Posterior vena cava (tissue), 2 donors: ENCODE measurements around the gene TGM6. TPM values are rescaled to one million over a fixed set of nuclear protein-coding genes. Genes with fewer than 3 reads are reported as not detected.

Experiments
- DNase-seq: peaks from one replicate; pipeline ENCODE4 v3.0.0-alpha.2; 2020; ENCODE audit warnings: low spot score
- intact Hi-C, 2 donors: fragments of 100-400 bp; cut with DNase I; formaldehyde crosslinking; loops; one replicate each; pipeline versions ENCODE4 v1.14.1 to v1.14.2; 2022 to 2023
- long read RNA-seq, 2 donors: library from polyadenylated mRNA; unstranded; transcript quantifications; one replicate each; pipeline ENCODE4 v2.0.0, GENCODE V29; 2020 to 2021
- total RNA-seq, 2 donors: library from RNA; stranded (reverse); fragmentation: NEBNext Ultra II Directional; extraction: Animal tissue kit (Norgen Biotek cat#: 25700); gene quantifications; one replicate each; pipeline ENCODE4 v1.2.1, GENCODE V29; 2021
- donor health status: DM: yes; HTN: yes; CAD: no.
- donor health status: DM: yes; HTN: yes; CAD: no.

TGM6 gene
- not detected for total RNA-seq
- long read RNA-seq, donor 1: 0 reads
- long read RNA-seq, donor 2: 0 reads

DNA sequence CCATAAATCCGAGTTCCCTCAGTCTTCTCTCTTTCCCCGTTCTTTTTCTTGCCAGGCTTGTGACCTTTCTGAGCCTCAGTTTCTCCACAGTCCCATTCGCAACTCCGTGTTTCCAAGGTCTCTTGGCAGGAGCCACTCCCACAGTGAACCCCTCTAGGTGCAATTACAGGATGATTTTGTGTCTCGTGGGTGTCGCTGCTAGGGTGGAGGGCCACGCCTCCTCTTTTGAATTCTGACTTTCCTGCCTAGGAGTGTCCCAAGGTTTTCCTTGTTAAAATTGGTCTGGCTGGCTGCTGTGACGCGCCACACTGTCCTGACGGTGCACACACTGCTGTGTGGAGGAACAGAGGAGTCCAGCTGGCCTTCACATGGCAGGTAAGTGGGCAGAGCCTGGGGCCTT is at the start of gene TGM6:
Gene TGM6, plus strand, starts transcription at position 301 of the 400 bp plus-strand sequence. Its CDS starts 68 bp downstream, at position 369.
- no peak for DNase-seq
- intact Hi-C loops: no loop called here

DNA sequence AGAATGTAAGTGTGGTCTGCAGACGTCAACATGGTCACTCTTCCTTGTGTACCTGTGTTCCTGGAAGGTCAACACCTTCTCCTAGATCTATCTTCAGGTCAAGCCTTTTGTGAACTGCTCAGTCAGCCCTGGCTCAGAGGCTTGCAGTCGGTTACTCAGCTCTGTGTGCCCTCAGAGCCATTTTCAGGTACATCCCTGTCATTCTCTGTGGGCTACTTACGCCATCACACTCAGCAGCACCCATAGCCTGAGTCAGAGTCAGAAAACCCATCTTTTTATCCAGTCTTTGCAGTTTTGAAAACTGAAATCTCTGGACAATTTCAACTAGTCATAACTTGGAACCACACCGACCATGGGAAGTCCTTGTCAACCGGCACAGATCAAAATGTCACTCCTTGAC is 49.6 kb upstream of the TGM6 start:
- intact Hi-C loops: no loop called here
- DNase-seq: no peak

DNA sequence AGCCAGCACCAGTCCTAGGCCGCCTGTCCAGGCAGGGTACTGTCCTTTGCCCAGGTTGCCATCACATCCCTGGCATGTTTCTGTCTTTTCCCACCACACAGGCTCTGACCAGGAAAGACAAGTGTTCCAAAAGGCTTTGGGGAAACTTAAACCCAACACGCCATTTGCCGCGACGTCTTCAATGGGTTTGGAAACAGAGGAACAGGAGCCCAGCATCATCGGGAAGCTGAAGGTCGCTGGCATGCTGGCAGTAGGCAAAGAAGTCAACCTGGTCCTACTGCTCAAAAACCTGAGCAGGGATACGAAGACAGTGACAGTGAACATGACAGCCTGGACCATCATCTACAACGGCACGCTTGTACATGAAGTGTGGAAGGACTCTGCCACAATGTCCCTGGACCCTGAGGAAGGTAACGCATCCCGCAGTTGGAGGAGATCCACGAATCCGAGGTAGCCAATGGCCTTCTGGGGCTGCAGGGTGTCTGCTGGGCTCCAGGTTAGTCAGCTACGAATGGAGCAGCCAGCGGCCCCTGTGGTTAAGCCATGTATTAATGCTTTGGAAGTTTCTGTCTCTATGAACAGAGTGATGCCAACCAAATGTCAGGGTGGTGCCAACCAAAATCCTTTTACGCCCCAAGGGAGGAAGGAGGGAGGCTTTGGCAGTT is 48.7 kb upstream of the TGM6 start:
- peak; percentile 59 for DNase-seq
- intact Hi-C loops: no loop called here

DNA sequence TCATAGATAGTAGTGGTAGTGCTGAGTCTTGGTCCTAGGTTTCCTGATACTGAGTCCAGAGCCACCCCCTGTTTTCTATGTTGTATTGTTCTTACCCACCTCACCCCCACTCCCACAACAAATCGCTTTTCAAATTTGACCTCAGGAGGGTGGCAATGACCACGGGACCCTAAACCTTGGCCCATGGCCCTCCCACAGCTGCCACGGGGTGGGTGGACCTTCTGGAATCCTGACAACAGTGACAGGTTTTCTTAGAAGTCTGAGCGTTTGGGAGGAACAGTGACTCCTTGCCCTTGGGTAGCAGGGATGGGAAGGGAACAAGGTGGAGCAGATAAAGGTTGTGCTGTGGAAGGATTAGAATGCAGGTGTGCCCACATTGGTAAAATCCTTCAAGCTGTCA is 48.0 kb upstream of the TGM6 start:
- DNase-seq: no peak
- intact Hi-C loops: no loop called here

DNA sequence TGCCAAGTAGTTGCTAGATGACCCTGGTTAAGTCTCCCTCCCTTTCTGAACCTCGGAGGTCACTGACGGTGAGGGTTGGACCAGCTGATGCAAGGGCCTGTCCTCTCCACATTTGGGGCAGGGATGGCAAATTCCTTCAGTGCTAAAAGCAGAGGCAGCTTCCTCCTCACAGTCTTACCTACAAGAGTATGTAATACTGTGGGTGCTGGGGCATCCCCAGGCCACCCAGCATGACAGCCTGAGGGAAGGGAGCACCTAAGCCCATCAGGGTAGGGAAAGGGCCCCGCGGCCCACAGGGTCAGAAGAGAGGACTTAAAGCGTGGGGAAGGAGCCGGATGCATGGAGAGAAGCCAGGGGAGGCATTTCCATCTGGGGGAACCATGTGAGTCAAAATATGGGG is 46.9 kb upstream of the TGM6 start:
- DNase-seq: peak; percentile 43
- intact Hi-C loops: loop anchor here in 1 of 2 donors (1.0 kb wide), 1 partner anchor 29 kb away; no protein-coding TSS in a partner anchor

DNA sequence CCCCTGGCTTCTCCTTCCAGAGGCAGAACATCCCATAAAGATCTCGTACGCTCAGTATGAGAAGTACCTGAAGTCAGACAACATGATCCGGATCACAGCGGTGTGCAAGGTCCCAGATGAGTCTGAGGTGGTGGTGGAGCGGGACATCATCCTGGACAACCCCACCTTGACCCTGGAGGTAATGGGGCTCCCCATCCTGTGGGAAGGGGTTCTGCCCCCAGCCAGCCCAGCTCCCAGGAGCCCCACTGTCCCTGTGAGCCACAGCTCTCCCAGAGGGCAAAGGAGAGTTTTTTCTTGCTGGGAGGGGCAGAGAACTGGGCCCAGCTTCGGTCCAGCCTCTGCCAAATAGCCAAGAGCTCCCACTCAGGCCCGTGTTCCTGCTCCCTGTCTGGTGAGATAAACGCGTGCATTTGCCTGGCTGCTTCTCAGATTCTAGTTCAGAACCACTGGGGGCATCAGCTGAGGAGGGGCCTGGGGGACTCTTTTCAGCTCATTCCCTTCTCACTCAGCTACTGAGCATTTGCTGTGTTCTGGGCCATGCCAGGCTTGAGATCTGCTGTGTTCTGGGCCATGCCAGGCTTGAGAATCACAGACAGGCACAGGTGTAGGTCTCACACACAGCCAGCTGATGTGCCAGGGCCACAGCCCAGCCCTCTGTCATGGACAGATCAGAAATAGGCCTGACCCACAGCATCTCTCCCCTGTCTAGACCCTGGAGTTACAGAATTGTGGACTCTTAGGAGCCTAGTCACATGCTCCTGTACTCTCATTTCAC is 45.4 kb upstream of the TGM6 start:
- DNase-seq: peak; percentile 50
- intact Hi-C loops: no loop called here

DNA sequence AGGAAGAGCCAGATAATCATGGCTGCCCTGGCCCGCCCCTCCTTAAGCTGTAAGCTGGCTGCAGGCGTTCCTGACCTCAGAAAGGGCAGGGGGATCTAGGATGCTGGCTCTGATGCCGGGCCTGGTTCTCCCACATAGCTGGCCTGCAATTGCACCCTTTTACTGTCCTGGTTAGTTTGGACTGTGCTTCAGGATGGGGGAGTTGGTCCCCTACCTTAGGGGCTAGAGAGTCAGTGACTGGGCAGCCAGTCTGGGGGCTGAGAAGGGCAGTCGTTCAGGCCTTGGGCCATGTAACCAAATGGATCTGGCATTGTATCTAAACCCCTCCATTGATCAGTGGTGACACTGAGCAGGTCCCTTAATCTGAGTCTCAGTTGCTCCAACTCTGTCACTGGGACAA is 44.2 kb upstream of the TGM6 start:
- peak; percentile 61 for DNase-seq
- intact Hi-C loops: no loop called here

DNA sequence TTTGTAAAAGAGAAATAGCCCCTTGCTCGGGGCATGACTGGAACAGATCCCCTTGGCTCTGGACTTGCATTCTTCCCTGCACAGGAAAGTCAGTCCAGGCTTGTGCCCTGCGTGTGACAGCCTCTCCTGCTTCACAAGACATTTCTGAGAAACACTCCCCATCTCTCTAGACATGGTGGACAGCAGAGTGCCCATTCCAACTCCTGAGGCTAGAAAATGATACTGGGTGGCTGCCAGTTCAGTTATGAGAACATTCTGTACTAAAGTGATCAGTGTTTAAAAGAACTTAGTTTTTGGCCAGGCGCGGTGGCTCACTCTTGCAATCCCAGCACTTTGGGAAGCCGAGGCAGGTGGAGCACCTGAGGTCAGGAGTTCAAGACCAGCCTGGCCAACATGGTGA is 43.6 kb upstream of the TGM6 start:
- DNase-seq: peak; percentile 29
- intact Hi-C loops: no loop called here

DNA sequence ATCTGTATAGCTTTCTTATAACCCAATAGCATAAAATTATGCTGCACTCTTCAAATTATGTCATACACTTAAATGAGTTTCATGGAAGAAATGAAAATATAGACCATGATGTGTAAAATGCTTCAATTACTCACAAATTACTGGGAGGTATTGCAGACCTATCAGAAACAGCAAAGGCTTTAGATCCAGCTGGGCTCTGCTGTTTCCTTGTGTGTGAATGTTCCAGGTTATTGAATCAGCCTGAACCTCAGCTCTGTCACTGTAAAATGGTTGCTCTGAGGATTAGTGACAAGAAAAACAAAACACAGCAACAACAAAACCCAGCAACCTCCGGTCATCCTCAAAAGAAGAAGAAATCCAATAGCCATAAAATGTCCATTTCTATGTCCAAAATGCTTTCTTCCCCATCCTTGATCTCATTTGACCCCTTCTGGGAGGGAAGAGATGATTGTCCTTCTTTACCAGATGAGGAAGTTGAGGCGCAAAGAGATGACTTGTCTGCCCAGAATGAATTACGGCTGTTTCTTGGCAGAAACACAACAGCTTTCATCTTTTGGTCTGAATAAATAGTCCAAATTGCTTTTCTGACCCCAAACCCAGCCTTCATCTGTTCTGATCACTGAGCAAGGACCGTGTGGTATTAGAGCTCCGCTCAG is 42.2 kb upstream of the TGM6 start:
- DNase-seq: no peak
- intact Hi-C loops: no loop called here

DNA sequence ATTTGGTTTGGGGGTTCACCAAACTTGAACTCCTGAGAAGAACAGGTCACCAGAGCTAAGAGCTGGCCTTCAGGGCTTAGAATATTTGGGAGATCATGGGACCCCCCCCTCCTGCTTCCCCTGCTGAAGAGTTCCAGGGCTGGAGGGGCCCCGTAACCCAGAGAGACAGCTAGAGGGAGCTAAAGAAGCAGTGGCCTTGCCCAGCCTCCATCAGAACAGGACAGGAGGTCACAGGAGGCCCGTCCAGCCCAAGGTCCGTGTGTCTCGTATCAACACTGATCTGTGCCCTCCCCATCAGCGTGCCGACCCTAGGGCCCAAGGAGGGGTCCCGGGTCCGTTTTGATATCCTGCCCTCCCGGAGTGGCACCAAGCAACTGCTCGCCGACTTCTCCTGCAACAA is 40.6 kb upstream of the TGM6 start:
- no peak for DNase-seq
- intact Hi-C loops: no loop called here

DNA sequence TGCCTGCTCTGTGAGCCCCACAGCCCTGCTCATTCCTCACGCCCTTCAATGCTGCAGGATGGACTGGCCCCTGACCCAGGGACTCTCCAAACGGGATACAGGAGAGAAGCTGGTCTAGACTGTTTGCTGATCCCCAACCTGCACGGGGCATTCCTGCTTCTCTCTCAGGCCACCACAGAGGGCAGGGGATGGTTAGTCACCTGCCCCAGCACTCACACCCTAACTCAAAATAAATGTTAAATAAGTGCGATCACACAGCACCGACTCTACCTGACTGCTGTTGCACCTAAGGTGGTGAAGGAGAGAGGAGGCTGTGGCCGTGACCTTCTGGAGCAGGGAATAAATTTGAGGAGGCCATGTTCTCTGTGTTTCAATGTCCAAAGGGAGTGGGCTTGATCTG is 39.9 kb upstream of the TGM6 start:
- intact Hi-C loops: no loop called here
- no peak for DNase-seq

DNA sequence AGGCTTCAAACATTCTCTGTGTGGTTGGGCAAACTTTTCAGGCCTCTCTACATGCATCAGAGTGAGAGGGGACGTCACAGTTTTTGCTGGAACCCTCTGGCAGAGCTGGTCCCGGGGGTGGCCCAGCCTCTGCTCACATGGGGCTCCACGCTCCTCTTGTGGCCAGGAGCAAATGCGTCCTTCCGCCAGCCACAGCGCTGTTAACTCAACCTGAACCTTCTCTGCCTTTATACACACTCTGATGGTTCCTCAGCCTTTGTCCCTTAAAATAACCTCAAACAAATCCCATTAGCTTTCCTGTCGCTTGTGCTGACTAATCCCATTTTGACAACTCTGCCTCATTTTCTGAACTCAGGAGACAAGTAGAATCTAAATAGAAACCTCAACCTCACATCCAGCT is 39.4 kb upstream of the TGM6 start:
- DNase-seq: no peak
- intact Hi-C loops: no loop called here

DNA sequence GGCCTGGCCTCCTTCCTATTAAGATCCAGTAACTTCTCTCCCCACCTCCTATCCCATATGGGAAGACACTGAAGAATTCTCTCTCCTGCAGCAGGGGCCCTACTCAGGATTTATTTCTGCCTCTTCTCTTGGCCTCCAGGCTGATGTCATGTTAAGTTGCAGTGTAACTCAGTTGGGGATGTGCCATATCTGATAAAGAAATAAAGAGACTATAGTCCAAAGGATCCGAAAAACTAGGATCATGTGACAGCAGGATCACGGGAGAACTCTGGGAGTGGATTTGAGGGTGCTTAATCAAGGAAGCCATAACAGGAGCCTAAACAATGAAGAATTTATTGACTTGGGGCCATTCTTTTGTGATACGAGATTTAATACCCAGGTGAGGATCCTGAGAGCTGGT is 38.5 kb upstream of the TGM6 start:
- intact Hi-C loops: no loop called here
- DNase-seq: no peak

DNA sequence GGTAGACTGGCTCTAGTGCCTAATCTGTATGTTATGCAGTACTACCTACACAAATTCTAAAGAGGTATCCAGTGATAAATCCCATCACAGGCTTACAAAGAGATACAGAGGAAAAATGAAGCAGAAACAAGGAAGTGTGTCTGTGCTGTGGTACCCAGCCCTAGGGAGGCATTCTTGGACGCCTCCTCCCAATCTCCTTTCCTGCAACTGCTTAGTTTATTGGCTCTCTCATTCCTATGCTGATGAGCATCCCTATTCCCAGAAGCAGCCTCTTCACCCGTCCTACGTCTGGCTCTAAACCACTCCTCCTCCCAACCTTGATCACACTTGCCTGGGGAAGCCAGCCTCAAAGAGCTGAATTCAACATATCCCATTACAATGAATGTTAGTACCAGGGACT is 34.5 kb upstream of the TGM6 start:
- DNase-seq: no peak
- intact Hi-C loops: no loop called here

DNA sequence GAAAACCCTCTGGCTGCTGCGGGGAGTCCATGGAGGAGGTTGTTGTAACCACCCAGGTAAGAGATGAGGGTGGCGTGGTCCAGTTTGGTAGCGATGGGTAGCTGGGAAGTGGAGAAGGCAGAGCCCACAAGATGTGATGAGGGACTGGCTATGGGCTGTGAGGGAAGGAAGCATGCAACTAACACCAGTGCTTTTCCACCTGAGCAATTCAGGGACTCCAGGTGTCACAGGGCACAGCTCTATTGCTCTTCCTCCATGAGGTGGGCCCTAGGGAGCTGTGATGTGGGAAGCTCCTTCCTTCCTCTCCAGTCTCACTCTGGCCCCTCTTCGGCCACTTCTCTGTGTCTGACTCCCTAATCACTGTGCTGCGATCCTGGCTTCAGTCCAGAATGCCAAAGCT is 32.4 kb upstream of the TGM6 start:
- intact Hi-C loops: no loop called here
- DNase-seq: no peak

DNA sequence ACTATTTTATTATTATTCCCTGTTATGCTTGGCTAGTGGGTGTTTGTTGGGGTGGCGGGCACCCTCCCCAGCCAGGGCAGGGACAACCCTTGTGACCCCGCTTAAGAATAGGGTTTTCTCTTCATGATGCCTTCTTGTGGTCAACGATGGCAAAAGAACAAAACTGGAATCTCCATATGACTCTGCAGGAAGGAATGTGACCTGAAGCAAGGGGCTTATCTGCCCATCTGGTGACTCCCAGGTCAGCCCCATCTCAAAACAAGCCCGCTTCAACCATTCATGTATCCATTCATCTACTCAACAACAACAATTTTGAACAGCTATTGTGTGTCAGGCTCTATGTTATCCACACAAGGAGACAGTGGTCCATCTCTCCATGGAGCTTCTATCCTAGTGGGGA is 30.9 kb upstream of the TGM6 start:
- no peak for DNase-seq
- intact Hi-C loops: no loop called here

DNA sequence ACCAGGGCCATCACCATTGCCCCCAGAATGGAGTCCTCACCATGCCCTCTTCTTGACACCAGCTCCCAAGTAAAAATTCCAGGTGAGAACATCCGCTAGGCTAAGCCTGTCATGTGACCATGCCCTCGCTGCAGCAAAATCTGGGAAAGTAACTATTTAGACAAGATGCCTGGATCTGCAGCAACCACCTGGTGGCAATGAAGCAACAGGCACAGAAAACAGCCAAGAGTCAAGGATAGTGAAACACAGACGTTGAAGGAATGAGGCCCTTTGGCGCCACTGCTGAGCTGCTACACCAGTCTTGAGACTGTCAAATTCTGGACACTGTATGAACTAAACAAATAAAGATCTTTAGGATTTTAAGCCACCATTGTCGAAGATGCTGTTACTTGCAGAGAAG is 30.1 kb upstream of the TGM6 start:
- intact Hi-C loops: no loop called here
- DNase-seq: no peak

DNA sequence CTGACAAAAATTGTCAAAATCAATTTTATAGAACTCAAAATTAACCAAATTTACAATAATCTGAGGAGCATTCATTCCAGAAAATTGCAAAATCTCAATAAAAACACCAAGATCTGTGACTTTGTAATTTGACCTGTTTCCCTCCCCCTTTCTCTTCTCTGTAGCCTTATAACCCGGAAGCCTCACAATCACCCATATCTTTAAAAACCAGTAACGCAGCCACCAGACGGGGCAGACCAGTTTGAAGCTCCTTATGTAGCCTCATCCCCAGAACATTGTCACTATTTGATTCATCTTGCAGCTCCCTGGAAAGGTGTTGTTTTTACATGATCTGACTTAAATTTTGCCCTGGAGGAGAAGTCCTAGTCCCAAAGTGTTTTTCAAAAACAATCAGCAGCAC is 27.5 kb upstream of the TGM6 start:
- DNase-seq: no peak
- intact Hi-C loops: no loop called here

DNA sequence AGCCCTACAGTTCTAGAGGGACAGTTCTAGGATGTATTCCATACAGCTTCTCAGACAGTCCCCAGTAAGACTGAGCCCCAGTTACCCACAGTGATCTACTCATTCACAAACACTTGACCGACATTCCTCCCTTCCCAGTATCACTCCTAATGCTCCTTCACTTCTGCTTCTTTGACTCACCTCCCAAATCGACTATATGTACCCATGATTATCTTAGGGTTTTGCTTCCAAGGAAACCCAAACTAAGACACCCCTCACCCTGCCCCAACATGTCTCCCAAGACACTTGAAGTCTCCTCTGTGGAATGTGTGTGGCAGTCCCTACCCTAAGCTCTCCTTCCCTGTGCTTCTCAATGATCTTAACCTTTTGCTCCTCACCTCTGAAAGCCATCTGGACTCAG is 23.6 kb upstream of the TGM6 start:
- intact Hi-C loops: no loop called here
- no peak for DNase-seq

DNA sequence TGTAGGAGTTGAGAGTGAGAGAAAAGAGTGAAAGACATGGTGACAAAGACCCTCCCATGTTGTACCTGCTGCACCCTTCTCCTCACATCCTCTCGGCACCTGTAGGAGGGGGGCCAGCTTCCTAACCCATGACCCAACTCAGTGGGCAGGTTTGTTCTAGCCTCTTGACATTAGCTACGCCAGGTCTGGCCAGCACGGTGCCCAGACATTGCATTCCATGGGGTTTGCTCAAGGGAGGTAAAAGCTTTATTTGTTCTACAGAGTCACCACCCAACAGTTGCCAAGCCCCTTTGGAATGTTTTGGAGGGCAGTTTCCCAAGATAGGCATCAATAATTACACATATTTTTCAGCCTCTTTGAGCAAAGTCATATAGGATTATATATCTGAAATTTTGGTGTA is 22.7 kb upstream of the TGM6 start:
- intact Hi-C loops: no loop called here

More for the DNA sequence above, 22.7 kb upstream of the TGM6 start:
- no peak for DNase-seq
